Tibial artery (tissue), 4 donors: ENCODE data around the gene RNF213.

Source experiments
- DNase-seq, 2 donors: peaks; one replicate each; pipeline ENCODE4 v3.0.0-alpha.2; 2019
- H3K27ac ChIP-seq, 2 donors: fragments of 200-600 bp; sonication (generic) in 1 of 2; 1 replicate in 1 of 2; 2 replicates in 1 of 2; pipeline ENCODE4 v1.5.1; 2018 to 2019; ENCODE audit warnings: mild to moderate bottlenecking in 1 of 2
- H3K27me3 ChIP-seq, 2 donors: fragments of 200-600 bp; sonication (generic) in 1 of 2; one replicate each; pipeline versions ENCODE4 v1.5.1 to v1.6.0; 2016 to 2019
- H3K36me3 ChIP-seq, 3 donors: fragments of 200-600 bp; sonication (generic) in 2 of 3; one replicate each; pipeline ENCODE4 v1.5.1; 2016 to 2019; ENCODE audit warnings: mild to moderate bottlenecking in 2 of 3
- H3K4me1 ChIP-seq, 4 donors: fragments of 200-600 bp; sonication (generic) in 2 of 4; 1 replicate in 3 of 4; 2 replicates in 1 of 4; pipeline ENCODE4 v1.5.1; 2016 to 2019
- H3K4me3 ChIP-seq, 2 donors: fragments of 200-600 bp; sonication (generic) in 1 of 2; 1 replicate in 1 of 2; 2 replicates in 1 of 2; pipeline ENCODE4 v1.5.1; 2018 to 2019; ENCODE audit warnings: mild to moderate bottlenecking in 2 of 2
- H3K9me3 ChIP-seq, 3 donors: fragments of 200-600 bp; sonication (generic) in 1 of 3; one replicate each; pipeline ENCODE4 v1.5.1; 2016 to 2019
- CTCF ChIP-seq, 2 experiments: fragments of 200-600 bp in 1 of 2; fragments of 450-650 bp in 1 of 2; IDR thresholded peaks; one replicate each; pipeline ENCODE4 v1.5.1; 2017 to 2019; ENCODE audit warnings: antibody characterized with exemption in 2 of 2, mild to moderate bottlenecking in 1 of 2, moderate library complexity in 1 of 2
- intact Hi-C: fragments of 100-400 bp; cut with DNase I; formaldehyde crosslinking; loops from one replicate; pipeline ENCODE4 v1.15.0; 2023; ENCODE audit warnings: low total_unique reads

Gene RNF213

GRCh38 chr17:80416940-80417293 is 156.3 kb downstream of the RNF213 start:
- no peaks in the 10 kb centered on the region for H3K27me3 ChIP-seq
- peaks cover 0 to 37% (median 11%) of the 10 kb centered on the region in 3 donors for H3K36me3 ChIP-seq
- no peaks in the 10 kb centered on the region for H3K9me3 ChIP-seq
- intact Hi-C loops: no loop called here
- no peak for TF ChIP-seq CTCF (IDR thresholded peaks at IDR 0.05)
- H3K4me3 ChIP-seq: no peak overlapping the region
- H3K27ac ChIP-seq: no peak overlapping the region
- peaks cover 4 to 33% (median 23%) of the 10 kb centered on the region in 4 donors for H3K4me1 ChIP-seq
- no peak for DNase-seq

GRCh38 chr17:80418589-80418988 is 157.9 kb downstream of the RNF213 start:
- no peak overlapping the region for H3K27ac ChIP-seq
- H3K4me1 ChIP-seq: peaks cover 4 to 37% (median 24%) of the 10 kb centered on the region in 4 donors
- intact Hi-C loops: no loop called here
- peaks cover 0 to 37% (median 11%) of the 10 kb centered on the region in 3 donors for H3K36me3 ChIP-seq
- TF ChIP-seq CTCF (IDR thresholded peaks at IDR 0.05): no peak
- no peaks in the 10 kb centered on the region for H3K9me3 ChIP-seq
- no peak for DNase-seq
- no peak overlapping the region for H3K4me3 ChIP-seq
- H3K27me3 ChIP-seq: no peaks in the 10 kb centered on the region

GRCh38 chr17:80419255-80419654 is 158.6 kb downstream of the RNF213 start:
- intact Hi-C loops: no loop called here

GRCh38 chr17:80421381-80422090 is 160.9 kb downstream of the RNF213 start:
- TF ChIP-seq CTCF (IDR thresholded peaks at IDR 0.05): no peak
- H3K9me3 ChIP-seq: no peaks in the 10 kb centered on the region
- H3K36me3 ChIP-seq: peaks cover 0 to 41% (median 11%) of the 10 kb centered on the region in 3 donors
- H3K4me1 ChIP-seq: peaks cover 0 to 17% (median 9%) of the 10 kb centered on the region in 4 donors
- H3K4me3 ChIP-seq: no peak overlapping the region
- H3K27me3 ChIP-seq: no peaks in the 10 kb centered on the region
- no peak for DNase-seq
- intact Hi-C loops: loop anchor here (10.0 kb wide), 1 partner anchor 683 kb away; no protein-coding TSS in a partner anchor
- H3K27ac ChIP-seq: no peak overlapping the region

More at GRCh38 chr17:80419255-80419654, 158.6 kb downstream of the RNF213 start:
- H3K9me3 ChIP-seq: no peaks in the 10 kb centered on the region
- H3K36me3 ChIP-seq: peaks cover 0 to 37% (median 11%) of the 10 kb centered on the region in 3 donors
- TF ChIP-seq CTCF (IDR thresholded peaks at IDR 0.05): no peak
- no peak overlapping the region for H3K4me3 ChIP-seq
- H3K4me1 ChIP-seq: peaks cover 4 to 32% (median 19%) of the 10 kb centered on the region in 4 donors
- no peak for DNase-seq
- H3K27ac ChIP-seq: no peak overlapping the region
- H3K27me3 ChIP-seq: no peaks in the 10 kb centered on the region

- intact Hi-C loops: loop anchor here (10.0 kb wide), 1 partner anchor 683 kb away; no protein-coding TSS in a partner anchor
- Histone ChIP-seq H3K4me3 (no peak overlapping the region), H3K36me3 (peaks cover 0 to 39% (median 9%) of the 10 kb centered on the region in 3 donors), H3K27ac (no peak overlapping the region), H3K27me3 (no peaks in the 10 kb centered on the region), H3K4me1 (peaks cover 0 to 15% (median 6%) of the 10 kb centered on the region in 4 donors), H3K9me3 (no peaks in the 10 kb centered on the region)
- TF ChIP-seq CTCF (IDR thresholded peaks at IDR 0.05): no peak
- DNase-seq: no peak
Measured at GRCh38 chr17:80422276-80422675, 161.6 kb downstream of the RNF213 start.
